Transverse colon (tissue), 4 donors: Measurements from ENCODE around the gene HNMT. TPM values are rescaled to one million over a fixed set of nuclear protein-coding genes. Genes with fewer than 3 reads are reported as not detected.

Experiments
- DNase-seq: peaks from one replicate; pipeline ENCODE4 v3.0.0-alpha.2; 2019
- H3K27ac ChIP-seq, 4 donors: fragments of 200-600 bp; sonication (generic); 2 replicates each; pipeline ENCODE4 v1.5.1; 2016 to 2018; ENCODE audit warnings: inconsistent platforms in 4 of 4
- H3K27me3 ChIP-seq: fragments of 200-600 bp; sonication (generic); 2 replicates; pipeline ENCODE4 v1.5.1; 2017; ENCODE audit warnings: inconsistent platforms
- H3K36me3 ChIP-seq, 4 donors: fragments of 200-600 bp; sonication (generic); 2 replicates each; pipeline ENCODE4 v1.5.1; 2017 to 2019; ENCODE audit warnings: inconsistent platforms in 4 of 4
- H3K4me1 ChIP-seq, 4 donors: fragments of 200-600 bp; sonication (generic); 2 replicates each; pipeline ENCODE4 v1.5.1; 2017 to 2020; ENCODE audit warnings: inconsistent platforms in 4 of 4
- H3K4me3 ChIP-seq, 4 donors: fragments of 200-600 bp; sonication (generic); 1 replicate in 1 of 4; 2 replicates in 3 of 4; pipeline versions ENCODE4 v1.5.1 to v1.6.1; 2017 to 2019; ENCODE audit warnings: inconsistent platforms in 4 of 4
- H3K9me3 ChIP-seq, 2 donors: fragments of 200-600 bp; sonication (generic); 2 replicates each; pipeline ENCODE4 v1.5.1; 2017 to 2019; ENCODE audit warnings: inconsistent platforms in 2 of 2
- EP300 ChIP-seq: sonication (generic); formaldehyde crosslinking; IDR thresholded peaks from one replicate; pipeline ENCODE4 v1.6.1; 2017; ENCODE audit warnings: antibody characterized with exemption, low read depth
- POLR2A ChIP-seq: fragments of 450-650 bp; IDR thresholded peaks from one replicate; pipeline ENCODE4 v1.6.1; 2016; ENCODE audit warnings: antibody characterized with exemption, mild to moderate bottlenecking, moderate library complexity
- POLR2AphosphoS5 ChIP-seq, 3 donors: sonication (generic); formaldehyde crosslinking; IDR thresholded peaks; one replicate each; pipeline ENCODE4 v1.6.1; 2016; ENCODE audit warnings: antibody characterized with exemption in 3 of 3
- WGBS, 2 donors: methylation state at CpG; one replicate each; pipeline ENCODE4 v1.1.5; 2018; ENCODE audit warnings: low coverage in 1 of 2; 5-methylcytosine and 5-hydroxymethylcytosine counted together
- in situ Hi-C, 4 donors: fragments of 200-750 bp; cut with MboI; loops; one replicate each; pipeline versions ENCODE4 v1.15.0 to v1.15.1; 2017; ENCODE audit warnings: low sequenced_read_pairs in 3 of 4, low pct_ligation_motif_present in 1 of 4, low pct_unique_long_range_greater_than_20kb in 1 of 4
- intact Hi-C: fragments of 100-400 bp; cut with DNase I; formaldehyde crosslinking; loops from one replicate; pipeline ENCODE4 v1.15.1; 2023; ENCODE audit warnings: low total_unique reads
- total RNA-seq, 4 donors: library from RNA; depleted of rRNA; stranded (reverse); fragments of >200 nt; gene quantifications; one replicate each; pipeline ENCODE4 v1.1.0, GENCODE V29; 2016
- TF ChIP-seq, protein P1 (sequence below), 5 experiments: fragments of 200-600 bp in 3 of 5; fragments of 450-650 bp in 2 of 5; sonication (generic) in 3 of 5; IDR thresholded peaks; 1 replicate in 2 of 5; 2 replicates in 3 of 5; pipeline ENCODE4 v1.5.1; 2016 to 2017; ENCODE audit warnings: antibody characterized with exemption in 5 of 5, inconsistent platforms in 3 of 5, mild to moderate bottlenecking in 2 of 5, moderate library complexity in 1 of 5

The HNMT gene
- total RNA-seq, 4 donors from 2014 or later = 36.3 to 64.9 (median 48.4) TPM

DNA sequence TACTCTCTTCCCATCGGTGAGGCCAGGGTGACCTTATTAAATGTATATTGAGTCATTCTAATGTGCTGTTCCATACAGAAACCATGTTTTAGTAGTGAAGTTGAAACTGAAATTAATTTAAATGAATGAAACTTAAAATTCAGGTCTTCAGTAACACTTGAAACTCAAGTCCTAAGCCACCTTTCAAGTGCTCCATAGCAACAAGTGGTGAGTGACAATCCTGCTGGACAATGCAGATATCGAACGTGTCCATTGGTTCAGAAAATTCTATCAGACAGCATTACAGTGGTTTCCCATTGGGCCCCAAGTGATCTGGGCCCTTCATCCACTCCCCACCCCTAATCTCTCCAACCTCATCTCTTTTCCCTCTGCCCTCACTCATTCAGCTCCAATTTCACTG lies 48.7 kb downstream of the HNMT start:
- no peak for TF ChIP-seq POLR2A
- TF ChIP-seq POLR2AphosphoS5 (IDR thresholded peaks at IDR 0.05) = no peak
- TF ChIP-seq EP300 = no peak
- TF ChIP-seq, protein P1, sequence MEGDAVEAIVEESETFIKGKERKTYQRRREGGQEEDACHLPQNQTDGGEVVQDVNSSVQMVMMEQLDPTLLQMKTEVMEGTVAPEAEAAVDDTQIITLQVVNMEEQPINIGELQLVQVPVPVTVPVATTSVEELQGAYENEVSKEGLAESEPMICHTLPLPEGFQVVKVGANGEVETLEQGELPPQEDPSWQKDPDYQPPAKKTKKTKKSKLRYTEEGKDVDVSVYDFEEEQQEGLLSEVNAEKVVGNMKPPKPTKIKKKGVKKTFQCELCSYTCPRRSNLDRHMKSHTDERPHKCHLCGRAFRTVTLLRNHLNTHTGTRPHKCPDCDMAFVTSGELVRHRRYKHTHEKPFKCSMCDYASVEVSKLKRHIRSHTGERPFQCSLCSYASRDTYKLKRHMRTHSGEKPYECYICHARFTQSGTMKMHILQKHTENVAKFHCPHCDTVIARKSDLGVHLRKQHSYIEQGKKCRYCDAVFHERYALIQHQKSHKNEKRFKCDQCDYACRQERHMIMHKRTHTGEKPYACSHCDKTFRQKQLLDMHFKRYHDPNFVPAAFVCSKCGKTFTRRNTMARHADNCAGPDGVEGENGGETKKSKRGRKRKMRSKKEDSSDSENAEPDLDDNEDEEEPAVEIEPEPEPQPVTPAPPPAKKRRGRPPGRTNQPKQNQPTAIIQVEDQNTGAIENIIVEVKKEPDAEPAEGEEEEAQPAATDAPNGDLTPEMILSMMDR (IDR thresholded peaks at IDR 0.05) = no peak
- Histone ChIP-seq H3K27ac (no peak overlapping the region), H3K27me3 (no peaks in the 10 kb centered on the region), H3K36me3 (peaks cover 0 to 22% (median 3%) of the 10 kb centered on the region in 4 donors), H3K4me1 (peaks cover 0 to 9% (median 2%) of the 10 kb centered on the region in 4 donors), H3K4me3 (no peak overlapping the region), H3K9me3 (no peaks in the 10 kb centered on the region)
- WGBS, 2 donors = 90% methylated on average over 3 of the region's 3 CpGs; no CpG with 5 or more reads in 1 of the 2 donors
- DNase-seq = no peak
- intact Hi-C loops = no loop called here
- in situ Hi-C loops = no loop called here

GRCh38 chr2:138013639-138014038 lies 49.4 kb downstream of the HNMT start:
- Histone ChIP-seq H3K4me1 (peaks cover 0 to 9% (median 2%) of the 10 kb centered on the region in 4 donors), H3K27me3 (no peaks in the 10 kb centered on the region), H3K9me3 (no peaks in the 10 kb centered on the region), H3K36me3 (peaks cover 0 to 22% (median 3%) of the 10 kb centered on the region in 4 donors), H3K4me3 (no peak overlapping the region), H3K27ac (no peak overlapping the region)
- TF ChIP-seq, protein P1 (IDR thresholded peaks at IDR 0.05) = no peak
- TF ChIP-seq POLR2AphosphoS5 (IDR thresholded peaks at IDR 0.05) = no peak
- no peak for TF ChIP-seq EP300
- TF ChIP-seq POLR2A = no peak
- no peak for DNase-seq
- in situ Hi-C loops = no loop called here
- 76 to 90% methylated on average over 2 of the region's 2 CpGs for WGBS, 2 donors
- intact Hi-C loops = no loop called here

DNA sequence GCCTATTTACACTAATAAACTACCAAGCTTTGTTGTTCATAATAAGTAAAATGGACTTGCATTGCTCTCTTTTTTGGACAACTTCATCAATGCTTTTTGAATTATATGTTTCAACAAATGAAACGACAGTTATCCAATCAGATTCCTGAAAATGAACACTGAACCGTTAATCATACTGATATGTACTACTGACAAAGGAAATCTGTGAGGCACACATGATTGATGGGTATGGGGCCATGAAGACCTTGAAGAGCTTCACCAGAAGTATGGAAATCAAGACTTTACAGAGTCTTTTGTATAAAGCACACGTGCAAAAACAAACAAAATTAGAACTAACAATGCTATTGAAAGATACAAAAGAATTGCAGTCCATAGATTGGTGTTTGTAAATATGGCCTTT lies 51.2 kb downstream of the HNMT start:
- Histone ChIP-seq H3K36me3 (peaks cover 0 to 14% (median 3%) of the 10 kb centered on the region in 4 donors), H3K27me3 (no peaks in the 10 kb centered on the region), H3K4me1 (peaks cover 0 to 9% (median 2%) of the 10 kb centered on the region in 4 donors), H3K27ac (no peak overlapping the region), H3K9me3 (no peaks in the 10 kb centered on the region), H3K4me3 (no peak overlapping the region)
- DNase-seq = no peak
- WGBS, 2 donors = 62 to 82% methylated on average over 3 of the region's 3 CpGs
- intact Hi-C loops = no loop called here
- in situ Hi-C loops = no loop called here
- TF ChIP-seq, protein P1 (IDR thresholded peaks at IDR 0.05) = no peak
- TF ChIP-seq EP300 = no peak
- TF ChIP-seq POLR2A = no peak
- no peak for TF ChIP-seq POLR2AphosphoS5 (IDR thresholded peaks at IDR 0.05)

DNA sequence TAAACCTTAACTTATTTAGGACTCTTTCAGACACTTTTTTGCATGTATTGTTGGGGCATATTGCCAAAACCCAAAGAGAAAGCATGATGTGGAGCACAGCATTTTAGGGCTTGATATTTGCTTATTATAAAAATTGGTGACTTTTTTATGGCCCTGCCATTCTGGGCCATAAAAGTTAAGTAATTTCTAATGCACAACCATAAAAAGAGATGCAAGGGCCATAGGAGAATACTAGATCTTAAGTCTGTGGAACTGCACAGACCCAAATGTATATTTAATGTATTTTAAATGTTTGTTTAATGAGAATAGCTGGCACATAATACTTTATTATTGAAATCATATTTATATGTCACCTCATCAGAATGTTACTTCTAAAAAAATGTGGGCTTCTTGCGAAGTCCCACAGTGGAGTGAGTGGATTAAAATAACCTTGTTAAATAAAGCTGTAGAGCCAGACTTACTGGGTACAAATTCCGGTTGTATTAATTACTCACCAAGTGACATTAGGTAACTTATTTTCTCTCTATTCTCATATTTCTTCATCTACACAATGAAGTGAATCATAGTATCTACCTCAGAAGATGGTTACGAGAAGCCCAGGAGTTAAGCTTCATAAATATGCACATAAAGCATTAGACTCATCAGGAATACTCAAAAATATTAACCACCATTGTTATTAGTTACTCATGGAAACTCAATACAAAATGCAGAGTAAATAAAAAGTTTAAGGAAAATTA lies 52.2 kb downstream of the HNMT start:
- DNase-seq = no peak
- TF ChIP-seq EP300 (no peak), POLR2A (no peak), POLR2AphosphoS5 (IDR thresholded peaks at IDR 0.05) (no peak)
- TF ChIP-seq, protein P1 (IDR thresholded peaks at IDR 0.05) = no peak
- intact Hi-C loops (no loop called here), in situ Hi-C loops (no loop called here)
- Histone ChIP-seq H3K27me3 (no peaks in the 10 kb centered on the region), H3K36me3 (peaks cover 0 to 14% (median 3%) of the 10 kb centered on the region in 4 donors), H3K4me1 (peaks cover 0 to 9% (median 2%) of the 10 kb centered on the region in 4 donors), H3K27ac (no peak overlapping the region), H3K4me3 (no peak overlapping the region), H3K9me3 (no peaks in the 10 kb centered on the region)
- 74 to 79% methylated on average over 3 of the region's 3 CpGs for WGBS, 2 donors
